HepG2 (cell line): ENCODE measurements around the gene SLC16A3. TPM values are rescaled to one million over a fixed set of nuclear protein-coding genes. Genes with fewer than 3 reads are reported as not detected.
A peak's percentile ranks its signal among the peaks of the same experiment; 100 is the strongest.

Source experiments
- CBFB ChIP-seq: sonication (generic); formaldehyde crosslinking; IDR thresholded peaks from 2 replicates; pipeline ENCODE4 v1.4.0; 2020; ENCODE audit warnings: missing genetic modification reagents
- FOSL2 ChIP-seq: sonication (generic); formaldehyde crosslinking; IDR thresholded peaks from 2 replicates; pipeline ENCODE4 v1.4.0; 2020; ENCODE audit warnings: missing genetic modification reagents
- HNRNPL ChIP-seq: fragments of 200-400 bp; formaldehyde crosslinking; IDR thresholded peaks from 2 replicates; pipeline ENCODE4 v1.6.1; 2017; ENCODE audit warnings: mild to moderate bottlenecking, low read depth, low read length
- NKX3-1 ChIP-seq: sonication (generic); formaldehyde crosslinking; IDR thresholded peaks from 2 replicates; pipeline ENCODE4 v1.5.0; 2020; ENCODE audit warnings: missing genetic modification reagents
- SAP130 ChIP-seq: IDR thresholded peaks from 2 replicates; pipeline ENCODE4 v1.6.1; 2016; ENCODE audit warnings: low read depth
- SRY ChIP-seq: sonication (generic); formaldehyde crosslinking; IDR thresholded peaks from 2 replicates; pipeline ENCODE4 v1.8.0; 2022; ENCODE audit warnings: mild to moderate bottlenecking, missing genetic modification reagents
- ZNF12 ChIP-seq: sonication (generic); formaldehyde crosslinking; IDR thresholded peaks from 2 replicates; pipeline ENCODE4 v1.5.0; 2020; ENCODE audit warnings: missing genetic modification reagents
- ZNF235 ChIP-seq: sonication (generic); formaldehyde crosslinking; IDR thresholded peaks from 2 replicates; pipeline ENCODE4 v1.8.1; 2023; ENCODE audit warnings: mild to moderate bottlenecking, missing genetic modification reagents, borderline replicate concordance
- ZNF615 ChIP-seq: sonication (generic); formaldehyde crosslinking; IDR thresholded peaks from 2 replicates; pipeline ENCODE4 v1.5.0; 2020; ENCODE audit warnings: mild to moderate bottlenecking, missing genetic modification reagents, borderline replicate concordance
- ZNF781 ChIP-seq: sonication (generic); formaldehyde crosslinking; IDR thresholded peaks from 2 replicates; pipeline ENCODE4 v1.5.1; 2020; ENCODE audit warnings: borderline replicate concordance, mild to moderate bottlenecking, missing genetic modification reagents; ENCODE audit errors: not compliant biosample characterization
- polyA plus RNA-seq, 8 experiments: library from polyadenylated mRNA; depleted of rRNA in 3 of 8; stranded (reverse) in 7 of 8; unstranded in 1 of 8; fragments of >200 nt; fragmentation: Illumina TruSeq in 4 of 8; extraction: Trizol in 4 of 8; gene quantifications; 2 replicates each; pipeline versions ENCODE4 v1.2.1 to v1.2.3, GENCODE V29; 2011 to 2016; ENCODE audit warnings: low read depth in 4 of 8, missing spikeins in 1 of 8, mixed read lengths in 1 of 8; ENCODE audit not compliant: insufficient read depth in 1 of 8
- total RNA-seq, 5 experiments: library from RNA; depleted of rRNA; stranded (reverse); fragments of >200 nt; fragmentation: Illumina TruSeq; extraction: Trizol; gene quantifications; 2 replicates each; pipeline ENCODE4 v1.2.3, GENCODE V29; 2016; ENCODE audit warnings: low read depth in 1 of 5
- TF ChIP-seq, protein P1 (sequence below), 2 experiments: sonication (generic) in 1 of 2; formaldehyde crosslinking in 1 of 2; IDR thresholded peaks; 2 replicates each; pipeline versions ENCODE4 v1.4.0 to v1.6.1; 2016 to 2020; ENCODE audit warnings: borderline replicate concordance in 1 of 2, low read depth in 1 of 2, mild to moderate bottlenecking in 1 of 2, missing genetic modification reagents in 1 of 2
- TF ChIP-seq, protein P2 (sequence below): sonication (generic); formaldehyde crosslinking; IDR thresholded peaks from 2 replicates; pipeline ENCODE4 v1.5.1; 2020; ENCODE audit warnings: missing genetic modification reagents, mild to moderate bottlenecking, borderline replicate concordance
- TF ChIP-seq, protein P3 (sequence below): sonication (generic); formaldehyde crosslinking; IDR thresholded peaks from 2 replicates; pipeline ENCODE4 v1.8.0; 2022; ENCODE audit warnings: mild to moderate bottlenecking, missing genetic modification reagents, borderline replicate concordance
- TF ChIP-seq, protein P4 (sequence below): fragments of 450-650 bp; IDR thresholded peaks from 2 replicates; pipeline ENCODE4 v1.6.1; 2017; ENCODE audit warnings: mild to moderate bottlenecking

The SLC16A3 gene
- total and polyA plus RNA-seq, 2 of the 13 experiments (the other 11 are each of a cell fraction or from before 2014, with no cell fraction given), result 242 to 349 TPM

DNA sequence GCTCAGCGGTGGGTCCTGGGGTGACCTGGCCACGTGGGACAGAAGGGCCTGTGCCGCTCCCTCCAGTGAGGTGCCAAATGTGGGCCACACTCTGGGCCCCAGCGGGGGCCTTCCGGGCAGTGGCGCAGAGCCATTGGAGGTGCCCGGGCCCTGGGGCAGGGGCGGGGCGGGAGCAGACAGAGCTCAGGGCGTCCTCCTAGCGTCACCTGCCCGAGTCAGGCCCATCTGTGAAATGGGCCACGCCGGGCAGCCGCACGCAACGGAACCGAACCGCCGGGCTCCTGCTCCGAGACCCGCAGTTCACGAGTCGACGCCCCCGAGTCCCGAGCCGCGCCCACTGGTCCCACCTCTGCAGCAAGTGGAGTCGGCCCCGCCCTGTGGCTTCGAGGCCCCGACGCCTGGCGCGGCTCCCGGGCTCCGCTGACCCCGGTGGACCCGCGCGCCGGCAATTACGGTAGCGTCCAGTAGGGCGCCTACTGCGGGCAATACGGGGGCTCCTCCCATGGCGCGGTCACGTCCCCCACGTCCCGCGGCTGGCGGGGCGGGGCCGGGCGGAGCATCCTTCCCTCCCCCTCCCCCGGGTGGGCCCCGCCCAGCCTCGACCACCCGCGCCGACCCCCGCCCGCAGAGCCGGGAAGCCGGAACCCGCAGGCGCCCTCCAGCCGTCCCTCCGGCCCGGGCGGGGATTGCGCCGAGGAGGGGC lies 1.9 kb downstream of the SLC16A3 start (continued):
- TF ChIP-seq, protein P1, sequence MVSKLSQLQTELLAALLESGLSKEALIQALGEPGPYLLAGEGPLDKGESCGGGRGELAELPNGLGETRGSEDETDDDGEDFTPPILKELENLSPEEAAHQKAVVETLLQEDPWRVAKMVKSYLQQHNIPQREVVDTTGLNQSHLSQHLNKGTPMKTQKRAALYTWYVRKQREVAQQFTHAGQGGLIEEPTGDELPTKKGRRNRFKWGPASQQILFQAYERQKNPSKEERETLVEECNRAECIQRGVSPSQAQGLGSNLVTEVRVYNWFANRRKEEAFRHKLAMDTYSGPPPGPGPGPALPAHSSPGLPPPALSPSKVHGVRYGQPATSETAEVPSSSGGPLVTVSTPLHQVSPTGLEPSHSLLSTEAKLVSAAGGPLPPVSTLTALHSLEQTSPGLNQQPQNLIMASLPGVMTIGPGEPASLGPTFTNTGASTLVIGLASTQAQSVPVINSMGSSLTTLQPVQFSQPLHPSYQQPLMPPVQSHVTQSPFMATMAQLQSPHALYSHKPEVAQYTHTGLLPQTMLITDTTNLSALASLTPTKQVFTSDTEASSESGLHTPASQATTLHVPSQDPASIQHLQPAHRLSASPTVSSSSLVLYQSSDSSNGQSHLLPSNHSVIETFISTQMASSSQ (IDR thresholded peaks at IDR 0.05; ENCODE audit: low read depth), result no peak
- TF ChIP-seq, protein P1 (CRISPR knock-in tag; IDR thresholded peaks at IDR 0.05; ENCODE audit: borderline replicate concordance), result peak; percentile 89
- peak; percentile 82 for TF ChIP-seq CBFB (CRISPR knock-in tag)
- TF ChIP-seq, protein P2, sequence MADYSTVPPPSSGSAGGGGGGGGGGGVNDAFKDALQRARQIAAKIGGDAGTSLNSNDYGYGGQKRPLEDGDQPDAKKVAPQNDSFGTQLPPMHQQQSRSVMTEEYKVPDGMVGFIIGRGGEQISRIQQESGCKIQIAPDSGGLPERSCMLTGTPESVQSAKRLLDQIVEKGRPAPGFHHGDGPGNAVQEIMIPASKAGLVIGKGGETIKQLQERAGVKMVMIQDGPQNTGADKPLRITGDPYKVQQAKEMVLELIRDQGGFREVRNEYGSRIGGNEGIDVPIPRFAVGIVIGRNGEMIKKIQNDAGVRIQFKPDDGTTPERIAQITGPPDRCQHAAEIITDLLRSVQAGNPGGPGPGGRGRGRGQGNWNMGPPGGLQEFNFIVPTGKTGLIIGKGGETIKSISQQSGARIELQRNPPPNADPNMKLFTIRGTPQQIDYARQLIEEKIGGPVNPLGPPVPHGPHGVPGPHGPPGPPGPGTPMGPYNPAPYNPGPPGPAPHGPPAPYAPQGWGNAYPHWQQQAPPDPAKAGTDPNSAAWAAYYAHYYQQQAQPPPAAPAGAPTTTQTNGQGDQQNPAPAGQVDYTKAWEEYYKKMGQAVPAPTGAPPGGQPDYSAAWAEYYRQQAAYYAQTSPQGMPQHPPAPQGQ (CRISPR knock-in tag), result peak; percentile 21; the same call in 1 of the 2 replicates
- TF ChIP-seq NKX3-1 (CRISPR knock-in tag), result peak; percentile 96
- peak; percentile 96 for TF ChIP-seq HNRNPL
- peak; percentile 71 for TF ChIP-seq ZNF781 (CRISPR knock-in tag)
- TF ChIP-seq FOSL2, result no peak; the same call in 1 of the 2 replicates
- peak; percentile 90 for TF ChIP-seq SRY (CRISPR knock-in tag)
- TF ChIP-seq ZNF235 (CRISPR knock-in tag), result peak; percentile 95
- TF ChIP-seq, protein P3, sequence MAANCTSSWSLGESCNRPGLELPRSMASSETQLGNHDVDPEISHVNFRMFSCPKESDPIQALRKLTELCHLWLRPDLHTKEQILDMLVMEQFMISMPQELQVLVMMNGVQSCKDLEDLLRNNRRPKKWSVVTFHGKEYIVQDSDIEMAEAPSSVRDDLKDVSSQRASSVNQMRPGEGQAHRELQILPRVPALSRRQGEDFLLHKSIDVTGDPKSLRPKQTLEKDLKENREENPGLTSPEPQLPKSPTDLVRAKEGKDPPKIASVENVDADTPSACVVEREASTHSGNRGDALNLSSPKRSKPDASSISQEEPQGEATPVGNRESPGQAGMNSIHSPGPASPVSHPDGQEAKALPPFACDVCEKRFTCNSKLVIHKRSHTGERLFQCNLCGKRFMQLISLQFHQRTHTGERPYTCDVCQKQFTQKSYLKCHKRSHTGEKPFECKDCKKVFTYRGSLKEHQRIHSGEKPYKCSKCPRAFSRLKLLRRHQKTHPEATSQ, result peak; percentile 96
- TF ChIP-seq ZNF12 (CRISPR knock-in tag), result peak; percentile 80
- TF ChIP-seq, protein P4, sequence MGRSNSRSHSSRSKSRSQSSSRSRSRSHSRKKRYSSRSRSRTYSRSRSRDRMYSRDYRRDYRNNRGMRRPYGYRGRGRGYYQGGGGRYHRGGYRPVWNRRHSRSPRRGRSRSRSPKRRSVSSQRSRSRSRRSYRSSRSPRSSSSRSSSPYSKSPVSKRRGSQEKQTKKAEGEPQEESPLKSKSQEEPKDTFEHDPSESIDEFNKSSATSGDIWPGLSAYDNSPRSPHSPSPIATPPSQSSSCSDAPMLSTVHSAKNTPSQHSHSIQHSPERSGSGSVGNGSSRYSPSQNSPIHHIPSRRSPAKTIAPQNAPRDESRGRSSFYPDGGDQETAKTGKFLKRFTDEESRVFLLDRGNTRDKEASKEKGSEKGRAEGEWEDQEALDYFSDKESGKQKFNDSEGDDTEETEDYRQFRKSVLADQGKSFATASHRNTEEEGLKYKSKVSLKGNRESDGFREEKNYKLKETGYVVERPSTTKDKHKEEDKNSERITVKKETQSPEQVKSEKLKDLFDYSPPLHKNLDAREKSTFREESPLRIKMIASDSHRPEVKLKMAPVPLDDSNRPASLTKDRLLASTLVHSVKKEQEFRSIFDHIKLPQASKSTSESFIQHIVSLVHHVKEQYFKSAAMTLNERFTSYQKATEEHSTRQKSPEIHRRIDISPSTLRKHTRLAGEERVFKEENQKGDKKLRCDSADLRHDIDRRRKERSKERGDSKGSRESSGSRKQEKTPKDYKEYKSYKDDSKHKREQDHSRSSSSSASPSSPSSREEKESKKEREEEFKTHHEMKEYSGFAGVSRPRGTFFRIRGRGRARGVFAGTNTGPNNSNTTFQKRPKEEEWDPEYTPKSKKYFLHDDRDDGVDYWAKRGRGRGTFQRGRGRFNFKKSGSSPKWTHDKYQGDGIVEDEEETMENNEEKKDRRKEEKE, result no peak
- peak; percentile 76; the same call in 1 of the 2 replicates for TF ChIP-seq ZNF615
- TF ChIP-seq SAP130 (CRISPR knock-in tag), result peak; percentile 74
